Embryonic facial prominence (tissue), 1 donor: Measurements from ENCODE around the gene ZNF12.

Source experiments
- DNase-seq: peaks from one replicate; pipeline ENCODE4 v3.0.0-alpha.2; 2016; ENCODE audit errors: extremely low spot score

Gene ZNF12

DNA sequence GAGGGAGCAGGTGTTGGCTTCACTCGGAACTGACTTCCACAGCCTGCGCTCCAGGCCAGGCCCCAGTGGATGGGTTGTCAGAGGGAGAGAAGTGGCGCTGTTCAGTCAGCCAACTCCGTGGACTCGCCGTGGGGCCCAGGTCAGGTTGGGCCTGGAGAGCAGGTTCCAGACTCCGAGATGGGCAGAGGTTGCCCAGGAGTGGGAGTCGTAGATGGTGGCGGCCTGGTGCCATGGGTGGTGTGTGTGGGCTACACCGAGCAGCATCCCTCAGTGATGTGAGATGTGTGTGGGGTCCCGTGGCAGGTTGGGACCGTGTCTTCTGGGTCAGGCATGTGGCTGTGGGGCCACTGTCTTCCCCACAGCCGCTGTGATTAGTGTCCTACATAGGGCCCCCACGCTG lies 59.2 kb downstream of the ZNF12 start:
- no peak for DNase-seq

DNA sequence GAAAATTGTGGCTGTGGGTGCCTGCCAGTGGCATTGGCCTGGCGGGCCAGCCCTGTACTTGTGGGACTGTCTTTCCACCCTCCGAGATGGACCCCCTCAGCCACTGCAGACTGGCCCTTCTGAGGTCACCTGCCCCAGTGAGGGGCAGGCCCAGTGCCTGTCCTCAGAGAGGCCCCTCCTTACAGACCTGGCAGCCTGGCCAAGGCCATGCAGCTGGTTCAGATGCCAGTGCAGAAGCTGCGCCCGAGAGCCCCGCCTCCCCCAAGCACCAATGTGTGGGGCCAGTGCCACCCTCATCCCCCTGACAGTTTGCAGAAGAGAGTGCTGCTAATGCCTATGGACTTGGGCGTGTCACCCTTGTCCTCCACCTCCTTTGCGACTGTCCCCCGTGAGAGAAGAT lies 59.7 kb downstream of the ZNF12 start:
- no peak for DNase-seq

DNA sequence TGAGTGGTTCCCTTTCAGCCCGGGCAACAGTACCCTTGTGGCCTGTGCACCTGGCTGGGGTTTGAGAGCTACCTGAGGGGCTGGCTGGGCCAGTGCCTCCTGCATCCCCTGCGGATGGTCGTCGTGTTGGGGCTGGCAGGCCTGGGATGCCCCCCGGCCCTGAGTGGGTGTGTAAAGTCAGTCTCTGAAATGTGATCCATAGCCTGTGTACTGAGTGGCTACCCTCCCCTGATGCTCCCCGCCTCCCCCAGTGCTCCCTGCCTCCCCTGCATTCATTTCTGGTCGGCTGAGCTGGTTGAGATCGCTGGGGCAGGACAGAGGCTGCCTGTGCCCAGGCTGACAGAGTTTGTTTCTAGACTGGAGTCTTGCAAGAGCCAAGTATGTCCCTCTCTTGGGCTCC lies 60.3 kb downstream of the ZNF12 start:
- DNase-seq = no peak

DNA sequence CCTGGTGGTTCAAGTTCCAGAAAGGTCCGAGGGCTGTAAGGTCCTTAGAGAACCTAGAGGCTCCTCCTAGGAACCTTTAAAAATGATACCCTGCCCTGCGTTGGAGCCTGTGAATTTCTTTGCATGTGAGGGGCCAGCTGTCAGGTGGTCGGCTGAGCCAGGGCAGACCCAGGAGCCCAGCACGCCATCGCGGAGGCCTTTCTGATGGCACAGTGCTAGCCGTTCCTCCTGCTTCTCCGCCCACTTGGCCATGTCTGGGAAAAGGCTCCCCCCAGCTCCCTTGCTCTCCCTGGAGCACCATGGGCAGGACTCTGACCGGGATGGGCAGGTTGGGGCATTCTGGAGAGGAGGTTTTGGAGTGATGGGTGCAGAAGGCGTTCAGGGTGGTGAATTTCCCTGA lies 62.0 kb downstream of the ZNF12 start:
- no peak for DNase-seq

DNA sequence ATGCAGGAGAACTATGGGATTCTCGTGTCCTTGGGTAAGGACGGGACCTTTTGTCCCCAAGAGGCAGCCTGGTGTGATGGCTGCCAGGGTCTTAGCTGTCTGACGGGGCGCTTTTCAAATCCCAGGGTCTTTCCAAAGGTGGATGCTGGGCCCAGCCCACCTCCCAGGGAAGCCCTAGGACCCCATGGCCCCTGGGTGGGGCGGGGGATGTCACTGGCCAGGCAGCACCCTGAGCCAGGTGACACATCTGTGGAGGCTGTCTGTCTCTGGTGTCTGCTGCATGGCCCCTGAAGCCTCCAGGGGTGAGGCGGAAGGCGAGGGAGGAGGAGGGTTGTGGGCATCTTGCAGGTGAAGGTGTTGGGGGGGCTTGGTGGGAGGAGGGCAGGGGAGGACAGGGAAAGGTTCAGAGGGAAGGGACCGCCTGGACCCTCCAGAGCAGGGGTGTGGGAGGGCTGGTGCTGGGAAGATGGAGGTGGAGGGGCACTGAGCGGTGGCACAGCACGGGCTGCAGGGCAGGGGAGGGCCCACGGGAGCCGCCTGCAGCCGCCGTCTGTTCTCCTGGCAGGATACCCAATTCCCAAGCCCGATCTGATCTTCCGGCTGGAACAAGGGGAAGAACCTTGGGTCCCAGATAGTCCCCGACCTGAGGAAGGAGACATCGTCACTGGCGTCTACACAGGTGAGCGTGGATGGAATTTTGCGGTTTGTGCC lies 62.7 kb downstream of the ZNF12 start:
- DNase-seq = no peak

DNA sequence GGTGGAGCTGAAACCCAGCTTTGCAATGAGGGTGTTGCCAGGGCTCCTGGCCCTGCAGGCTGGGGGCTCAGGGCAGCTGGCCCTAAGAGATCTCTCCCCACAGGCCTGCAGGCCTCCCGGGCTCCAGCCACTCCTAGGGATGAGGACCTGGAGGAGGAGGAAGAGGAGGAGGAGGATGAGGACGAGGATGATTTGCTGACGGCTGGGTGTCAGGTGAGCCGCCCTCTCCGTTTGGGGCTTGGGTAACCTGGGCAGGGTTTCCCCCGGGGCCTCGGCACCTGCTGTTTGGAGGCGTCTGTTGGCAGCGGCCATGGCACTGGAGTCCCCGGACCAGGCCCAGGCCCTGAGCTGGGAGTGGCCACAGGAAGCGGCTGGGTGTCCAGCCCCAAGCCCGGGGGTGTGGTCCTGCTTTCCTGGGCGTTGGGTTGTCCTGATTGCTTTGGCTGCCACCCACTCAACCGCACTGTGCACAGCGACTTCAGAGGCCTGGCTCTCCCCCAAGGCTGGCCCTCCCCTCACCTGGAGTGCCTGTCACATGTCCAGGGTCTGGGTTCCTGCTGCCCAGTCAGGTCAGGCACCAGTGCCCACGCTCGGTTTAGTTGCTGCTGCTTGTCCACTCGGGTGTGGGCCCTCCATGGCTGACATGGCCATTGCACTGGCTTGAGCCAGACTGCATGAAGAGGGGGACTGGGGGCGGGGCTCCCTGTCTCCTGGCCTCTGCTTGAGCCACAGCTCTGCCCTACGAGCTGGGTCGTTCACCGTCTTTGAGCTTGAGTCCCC lies 63.7 kb downstream of the ZNF12 start:
- DNase-seq = no peak

DNA sequence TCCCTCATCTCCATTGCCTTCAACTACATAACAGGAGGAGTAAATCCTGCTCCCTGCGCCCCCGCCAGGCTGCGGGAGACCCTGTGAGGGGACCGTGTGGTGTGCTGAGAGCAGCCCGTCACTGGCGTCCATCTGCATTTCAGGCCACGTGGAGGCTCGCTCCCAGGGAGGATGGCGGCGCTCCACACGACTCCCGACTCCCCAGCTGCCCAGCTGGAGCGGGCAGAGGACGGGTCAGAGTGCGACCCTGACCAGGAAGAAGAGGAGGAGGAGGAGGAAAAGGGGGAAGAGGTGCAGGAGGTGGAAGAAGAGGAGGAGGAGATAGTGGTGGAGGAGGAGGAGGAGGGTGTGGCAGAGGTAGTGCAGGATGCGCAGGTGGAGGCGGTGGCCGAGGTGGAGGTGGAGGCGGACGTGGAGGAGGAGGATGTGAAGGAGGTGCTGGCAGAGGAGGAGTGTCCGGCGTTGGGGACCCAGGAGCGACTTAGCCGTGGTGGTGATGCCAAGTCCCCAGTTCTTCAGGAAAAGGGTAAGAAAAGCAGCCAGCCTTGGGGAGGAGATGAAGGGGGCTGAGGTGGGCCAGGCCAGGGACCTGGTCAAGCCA lies 64.4 kb downstream of the ZNF12 start:
- DNase-seq = no peak

DNA sequence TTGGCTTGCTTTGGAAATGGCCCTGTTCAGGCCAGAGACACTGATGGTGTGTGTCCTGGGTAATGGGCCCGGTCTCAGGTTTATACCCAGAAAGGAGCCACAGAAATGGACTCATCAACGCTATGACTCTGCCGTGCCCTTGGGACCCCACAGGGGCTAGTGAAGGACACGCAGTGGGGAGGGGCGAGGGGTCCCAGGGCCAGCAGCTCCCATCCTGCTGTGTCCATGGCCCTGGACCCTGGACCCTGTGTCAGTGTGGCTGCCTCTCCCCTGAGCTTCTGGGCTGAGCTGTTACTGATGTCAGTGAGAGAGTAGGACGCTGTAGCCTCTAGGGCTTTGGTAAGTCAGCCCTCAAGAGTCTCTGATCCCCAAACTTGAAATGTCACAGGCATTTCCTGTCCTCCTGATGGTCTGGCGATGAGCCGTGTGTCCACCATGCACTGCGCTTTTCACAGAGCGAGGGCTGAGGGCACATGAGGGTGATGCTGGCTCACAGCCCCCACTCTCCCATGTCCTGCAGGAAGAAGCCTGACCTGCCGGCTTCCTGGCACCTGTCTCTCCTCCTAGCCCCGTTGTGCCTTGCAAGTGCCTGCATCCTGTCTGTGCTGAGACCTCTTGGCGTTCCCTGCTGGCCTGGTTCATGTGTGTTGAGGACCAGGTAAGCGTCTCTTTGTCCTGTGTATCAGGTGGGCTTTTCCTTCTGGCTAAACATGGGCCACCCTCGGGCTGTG lies 65.3 kb downstream of the ZNF12 start:
- DNase-seq = no peak

DNA sequence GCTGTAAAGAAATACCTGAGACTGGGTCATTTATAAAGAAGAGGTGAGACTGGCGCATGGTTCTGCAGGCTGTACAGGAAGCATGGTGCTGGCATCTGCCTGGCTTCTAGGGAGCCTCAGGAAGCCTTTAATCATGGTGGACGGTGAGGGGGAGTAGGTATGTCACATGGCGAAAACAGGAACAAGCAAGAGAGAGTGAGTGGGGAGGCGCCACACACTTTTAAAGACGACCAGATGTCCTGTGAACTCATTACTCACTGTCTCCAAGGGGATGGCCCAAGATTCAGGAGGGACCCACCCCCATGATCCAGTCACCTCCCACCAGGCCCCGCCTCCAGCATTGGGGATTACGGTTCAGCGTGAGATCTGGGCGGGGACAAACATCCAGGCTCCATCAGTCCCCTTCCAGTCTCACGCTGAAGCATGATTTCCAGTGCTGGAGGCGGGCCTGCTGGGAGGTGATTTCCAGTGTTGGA lies 66.5 kb downstream of the ZNF12 start:
- no peak for DNase-seq

DNA sequence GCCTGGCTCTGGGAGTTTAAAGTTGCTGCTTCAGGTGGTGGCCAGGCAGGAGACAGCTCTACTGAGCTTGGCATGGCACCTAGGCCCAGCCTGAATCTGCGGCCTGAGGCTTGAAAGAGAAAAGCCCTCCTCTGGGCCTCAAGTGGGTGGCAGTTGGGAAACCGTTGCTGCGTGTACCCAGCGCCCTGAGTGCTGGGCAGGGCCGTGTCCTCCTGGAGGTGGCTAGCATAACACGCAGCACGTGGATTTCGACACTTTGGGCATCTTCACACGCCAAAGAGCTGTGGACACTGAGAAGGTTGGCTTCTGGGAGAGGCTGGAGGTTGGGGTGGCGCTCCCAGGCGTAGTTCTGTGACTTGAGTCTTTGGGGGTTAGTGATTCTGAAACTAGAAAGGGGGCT lies 67.1 kb downstream of the ZNF12 start:
- no peak for DNase-seq

DNA sequence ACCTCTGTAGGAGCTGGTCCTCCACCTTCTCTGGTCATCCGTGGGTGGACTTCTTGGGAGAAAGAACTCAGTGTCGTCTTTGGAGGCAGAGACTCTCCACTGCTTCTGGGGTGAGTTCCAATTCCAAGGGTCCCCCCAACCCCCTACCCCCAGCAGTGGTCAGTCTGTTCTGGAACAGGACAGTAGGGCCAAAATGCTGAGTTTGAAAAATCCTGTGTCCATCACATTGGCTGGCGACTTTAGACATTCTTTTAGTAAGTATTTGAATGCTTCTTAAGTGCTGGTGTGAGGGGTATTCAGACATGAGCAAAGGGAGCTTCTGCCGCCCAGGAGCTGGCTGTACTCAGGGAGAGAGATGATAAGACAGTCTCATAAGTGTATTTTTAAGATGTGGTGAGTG lies 67.7 kb downstream of the ZNF12 start:
- no peak for DNase-seq
